Keratinocyte (primary cell): ENCODE data around the gene NHP2.

Experiments
- CTCF ChIP-seq, 3 experiments: IDR thresholded peaks in 1 of 3; conservative IDR thresholded peaks in 1 of 3; optimal IDR thresholded peaks in 1 of 3; 2 replicates in 2 of 3; 3 replicates in 1 of 3; pipeline versions ENCODE3 to v1.5.1; 2011; ENCODE audit warnings: low read length in 3 of 3, mild to moderate bottlenecking in 3 of 3, moderate library complexity in 2 of 3, control low read depth in 1 of 3, inconsistent platforms in 1 of 3; ENCODE audit not compliant: insufficient read depth in 2 of 3; ENCODE audit errors: extremely low read depth in 1 of 3
- EZH2 ChIP-seq: IDR thresholded peaks from one replicate; pipeline ENCODE4 v1.6.1; 2012; ENCODE audit warnings: inconsistent platforms, mild to moderate bottlenecking, low read length, moderate library complexity

- TF ChIP-seq CTCF (optimal IDR thresholded peaks at IDR 0.05 in 1 of 3, IDR thresholded peaks at IDR 0.05 in 1 of 3, conservative IDR thresholded peaks at IDR 0.05 in 1 of 3; ENCODE audit: extremely low read depth in 1 of 3, insufficient read depth in 2 of 3, low read length in 3 of 3) = no peak
- TF ChIP-seq EZH2 = no peak
These were observed 43.2 kb downstream of the NHP2 start for GRCh38 chr5:178110511-178110910.
